SK-N-SH (cell line): Measurements from ENCODE around the gene SLC17A7. TPM values are rescaled to one million over a fixed set of nuclear protein-coding genes. Genes with fewer than 3 reads are reported as not detected.

ENCODE experiments used
- CTCF ChIA-PET: fragments of 300-600, 350-600 bp; formaldehyde crosslinking; extraction: SDS; loops from one replicate; lab custom pipeline; 2021; lab: Yijun Ruan, JAX
- POLR2A ChIA-PET: fragments of 350-600 bp; sonication (Branson Sonifier 250); formaldehyde crosslinking; extraction: SDS; loops from one replicate; lab custom pipeline; 2020; ENCODE audit warnings: antibody characterized with exemption, inconsistent platforms; lab: Yijun Ruan, JAX
- DNase-seq: peaks from one replicate; pipeline ENCODE4 v3.0.0; 2012
- H2AFZ ChIP-seq: fragments of 200-600 bp; sonication (generic); 2 replicates; pipeline ENCODE4 v1.8.1; 2016; ENCODE audit warnings: antibody characterized with exemption, mild to moderate bottlenecking, low read depth
- H3F3A ChIP-seq: fragments of 200-600 bp; sonication (generic); replicated peaks from 2 replicates; pipeline ENCODE3; 2016; ENCODE audit warnings: antibody characterized with exemption, mild to moderate bottlenecking; ENCODE audit not compliant: insufficient read depth
- H3K27ac ChIP-seq, 2 experiments: fragments of 200-500 bp in 1 of 2; fragments of 200-600 bp in 1 of 2; sonication (Bioruptor generic) in 1 of 2; sonication (generic), shearing (Covaris generic) in 1 of 2; 2 replicates each; pipeline versions ENCODE4 v1.5.1 to v1.6.1; 2014 to 2016; ENCODE audit warnings: low read depth in 2 of 2, inconsistent platforms in 1 of 2, low read length in 1 of 2, mild to moderate bottlenecking in 1 of 2, mixed read lengths in 1 of 2
- H3K27me3 ChIP-seq: fragments of 200-600 bp; sonication (generic), shearing (Covaris generic); 2 replicates; pipeline ENCODE4 v1.6.1; 2016; ENCODE audit warnings: mixed run types; ENCODE audit not compliant: insufficient read depth
- H3K36me3 ChIP-seq, 2 experiments: fragments of 200-500 bp in 1 of 2; fragments of 200-600 bp in 1 of 2; sonication (Bioruptor generic) in 1 of 2; sonication (generic) in 1 of 2; replicated peaks in 1 of 2; 2 replicates each; pipeline versions ENCODE3 to v1.5.1; 2014 to 2016; ENCODE audit warnings: low read length in 1 of 2, mild to moderate bottlenecking in 1 of 2; ENCODE audit not compliant: insufficient read depth in 2 of 2, control insufficient read depth in 1 of 2
- H3K4me1 ChIP-seq, 2 experiments: fragments of 200-500 bp in 1 of 2; fragments of 200-600 bp in 1 of 2; sonication (Bioruptor generic) in 1 of 2; sonication (generic), shearing (Covaris generic) in 1 of 2; 2 replicates each; pipeline versions ENCODE4 v1.5.1 to v1.6.1; 2014 to 2016; ENCODE audit warnings: low read depth in 1 of 2, low read length in 1 of 2, mixed run types in 1 of 2; ENCODE audit not compliant: insufficient read depth in 2 of 2, control insufficient read depth in 1 of 2
- H3K4me2 ChIP-seq: fragments of 200-600 bp; sonication (generic), shearing (Covaris generic); 2 replicates; pipeline ENCODE4 v1.6.1; 2017; ENCODE audit warnings: mixed run types
- H3K4me3 ChIP-seq, 2 experiments: fragments of 200-500 bp in 1 of 2; fragments of 200-600 bp in 1 of 2; sonication (Bioruptor generic) in 1 of 2; sonication (generic), shearing (Covaris generic) in 1 of 2; 2 replicates each; pipeline versions ENCODE4 v1.5.1 to v1.8.1; 2014 to 2016; ENCODE audit warnings: low read depth in 2 of 2, inconsistent platforms in 1 of 2, low read length in 1 of 2, mild to moderate bottlenecking in 1 of 2, mixed read lengths in 1 of 2, moderate library complexity in 1 of 2
- H3K79me2 ChIP-seq: fragments of 200-600 bp; sonication (generic); 2 replicates; pipeline ENCODE4 v1.8.1; 2017; ENCODE audit warnings: mild to moderate bottlenecking; ENCODE audit not compliant: insufficient read depth
- H3K9ac ChIP-seq: fragments of 200-600 bp; sonication (generic); 2 replicates; pipeline ENCODE4 v1.6.1; 2017; ENCODE audit warnings: mixed run types
- H3K9me2 ChIP-seq: fragments of 200-600 bp; sonication (generic); 2 replicates; pipeline ENCODE4 v1.6.1; 2017; ENCODE audit warnings: mixed run types
- H3K9me3 ChIP-seq: fragments of 200-600 bp; sonication (generic); 2 replicates; pipeline ENCODE4 v1.6.1; 2017; ENCODE audit warnings: mixed run types, mild to moderate bottlenecking, moderate library complexity
- H4K20me1 ChIP-seq: fragments of 200-600 bp; sonication (generic); 2 replicates; pipeline ENCODE4 v1.6.1; 2017; ENCODE audit warnings: mild to moderate bottlenecking, mixed run types; ENCODE audit not compliant: insufficient read depth
- CHD2 ChIP-seq: fragments of 150-350 bp; IDR thresholded peaks from 2 replicates; pipeline ENCODE4 v1.6.1; 2018; ENCODE audit warnings: low read length; ENCODE audit not compliant: partially characterized antibody
- EP300 ChIP-seq, 2 experiments: IDR thresholded peaks; 2 replicates each; pipeline versions ENCODE4 v1.4.0 to v1.6.1; 2012; ENCODE audit warnings: borderline replicate concordance in 1 of 2, low read depth in 1 of 2, low read length in 1 of 2
- EZH2phosphoT487 ChIP-seq: fragments of 200-600 bp; sonication (generic); IDR thresholded peaks from 2 replicates; pipeline ENCODE4 v1.6.1; 2017; ENCODE audit warnings: low read depth, mixed run types, mild to moderate bottlenecking, antibody characterized with exemption, moderate library complexity, borderline replicate concordance
- FOSL2 ChIP-seq: IDR thresholded peaks from 2 replicates; pipeline ENCODE4 v1.4.0; 2012; ENCODE audit warnings: low read depth, mild to moderate bottlenecking, moderate library complexity, borderline replicate concordance
- FOXJ3 ChIP-seq: sonication (generic); formaldehyde crosslinking; IDR thresholded peaks from 2 replicates; pipeline ENCODE4 v1.5.1; 2020; ENCODE audit warnings: mild to moderate bottlenecking, missing genetic modification reagents
- GATA2 ChIP-seq: sonication (generic); formaldehyde crosslinking; IDR thresholded peaks from 2 replicates; pipeline ENCODE4 v1.5.0; 2020; ENCODE audit warnings: mild to moderate bottlenecking, missing genetic modification reagents
- JUND ChIP-seq: IDR thresholded peaks from 2 replicates; pipeline ENCODE4 v1.4.0; 2012
- MEF2A ChIP-seq: IDR thresholded peaks from 2 replicates; pipeline ENCODE4 v1.4.0; 2012; ENCODE audit warnings: low read depth, borderline replicate concordance
- MXI1 ChIP-seq: IDR thresholded peaks from 2 replicates; pipeline ENCODE4 v1.6.1; 2012; ENCODE audit warnings: mild to moderate bottlenecking, low read depth, low read length, improper control_type of control experiment
- NFIC ChIP-seq: IDR thresholded peaks from 2 replicates; pipeline ENCODE4 v1.4.0; 2012; ENCODE audit warnings: borderline replicate concordance
- NRF1 ChIP-seq: IDR thresholded peaks from 2 replicates; pipeline ENCODE4 v1.6.1; 2012; ENCODE audit warnings: low read depth, mild to moderate bottlenecking, low read length
- POLR2AphosphoS5 ChIP-seq: IDR thresholded peaks from 2 replicates; pipeline ENCODE4 v1.6.1; 2012; ENCODE audit warnings: low read depth, low read length
- RAD21 ChIP-seq: IDR thresholded peaks from 2 replicates; pipeline ENCODE4 v1.6.1; 2012; ENCODE audit warnings: mild to moderate bottlenecking, low read length
- RCOR1 ChIP-seq: fragments of 150-350 bp; IDR thresholded peaks from 2 replicates; pipeline ENCODE4 v1.6.1; 2017; ENCODE audit warnings: antibody characterized with exemption, low read length
- RXRA ChIP-seq: IDR thresholded peaks from 2 replicates; pipeline ENCODE4 v1.4.0; 2012; ENCODE audit warnings: low read depth, mild to moderate bottlenecking, borderline replicate concordance
- SMC3 ChIP-seq: IDR thresholded peaks from 2 replicates; pipeline ENCODE4 v1.6.1; 2012; ENCODE audit warnings: low read depth, low read length, improper control_type of control experiment
- TEAD4 ChIP-seq: IDR thresholded peaks from 2 replicates; pipeline ENCODE4 v1.4.0; 2012; ENCODE audit warnings: mild to moderate bottlenecking, borderline replicate concordance; ENCODE audit not compliant: insufficient read depth
- YY1 ChIP-seq: IDR thresholded peaks from 2 replicates; pipeline ENCODE4 v1.4.0; 2012; ENCODE audit warnings: low read depth, mild to moderate bottlenecking
- WGBS: methylation state at CpG from one replicate; pipeline ENCODE4 v1.1.6; 2017; ENCODE audit warnings: low lambda C conversion rate; 5-methylcytosine and 5-hydroxymethylcytosine counted together
- polyA plus RNA-seq, 3 experiments: library from polyadenylated mRNA; depleted of rRNA; stranded (reverse); fragments of >200 nt; gene quantifications; 2 replicates each; pipeline ENCODE4 v1.2.3, GENCODE V29; 2012
- TF ChIP-seq, protein P1 (sequence below): IDR thresholded peaks from 2 replicates; pipeline ENCODE4; 2012
- TF ChIP-seq, protein P2 (sequence below): IDR thresholded peaks from 2 replicates; pipeline ENCODE4 v1.6.1; 2012; ENCODE audit warnings: mild to moderate bottlenecking, low read depth, low read length, moderate library complexity
- TF ChIP-seq, protein P3 (sequence below): fragments of 200-600 bp; sonication (generic); IDR thresholded peaks from 2 replicates; pipeline ENCODE4 v1.6.1; 2017; ENCODE audit warnings: antibody characterized with exemption, mild to moderate bottlenecking, moderate library complexity

SLC17A7 gene
- polyA plus RNA-seq, 1 of the 3 experiments (the other 2 are of a cell fraction): 0.59 TPM

DNA sequence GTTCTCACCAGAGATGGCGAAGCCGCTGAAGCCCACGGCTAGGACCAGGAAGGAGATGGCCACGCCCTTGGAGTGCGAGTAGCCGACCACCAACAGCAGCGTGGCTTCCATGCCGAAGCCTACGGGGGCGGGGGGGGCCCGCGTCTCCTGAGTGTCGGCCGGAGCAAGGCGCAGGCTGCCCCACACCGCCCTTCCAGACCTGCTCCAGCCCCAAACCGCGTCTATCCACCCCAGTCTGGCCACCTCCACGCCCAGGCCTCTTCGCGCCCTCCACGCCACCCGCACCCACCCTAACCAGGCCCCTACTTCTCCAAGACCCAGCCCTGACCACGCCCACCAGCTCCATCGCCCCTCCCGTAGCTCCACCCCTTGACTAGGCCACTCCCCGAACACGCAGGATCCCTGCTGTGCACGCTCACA, 10.0 kb downstream of the SLC17A7 start:
- no peak overlapping the region for H3K27ac ChIP-seq
- TF ChIP-seq EZH2phosphoT487 (no peak), FOSL2 (no peak), MXI1 (no peak), EP300 (IDR thresholded peaks at IDR 0.05; ENCODE audit: borderline replicate concordance in 1 of 2, low read depth in 1 of 2, low read length in 1 of 2) (no peak), POLR2AphosphoS5 (no peak)
- no peaks in the 10 kb centered on the region for H3K79me2 ChIP-seq
- no peaks in the 10 kb centered on the region for H3K9me2 ChIP-seq
- no peaks in the 10 kb centered on the region for H3K9me3 ChIP-seq
- WGBS: 37% methylated on average over 24 of the region's 29 CpGs
- no peak overlapping the region for H3K4me3 ChIP-seq
- ChIA-PET POLR2A (no interaction called here), CTCF (interaction anchor here (0.7 to 1.3 kb wide), 3 partner anchors 10 to 334 kb away, joined by 3 to 11 read pairs (median 3); no protein-coding TSS in a partner anchor)
- peaks cover 0 to 6% of the 10 kb centered on the region in 2 experiments; a peak in 1 of 4 replicates for H3K4me1 ChIP-seq
- H4K20me1 ChIP-seq: no peaks in the 10 kb centered on the region
- H3K9ac ChIP-seq: no peak overlapping the region
- H3K36me3 ChIP-seq: no peaks in the 10 kb centered on the region
- peaks cover 95% of the 10 kb centered on the region for H3K27me3 ChIP-seq
- peaks cover 9% of the 10 kb centered on the region for H3F3A ChIP-seq
- peak; percentile 80 for DNase-seq
- H3K4me2 ChIP-seq: no peak overlapping the region
- H2AFZ ChIP-seq: no peak overlapping the region

- H3K4me1 ChIP-seq: peaks cover 0 to 4% of the 10 kb centered on the region in 2 experiments; a peak in 1 of 4 replicates
- CTCF ChIA-PET: interaction anchor here (0.7 to 6.2 kb wide), 6 partner anchors 9 to 333 kb away, joined by 3 to 51 read pairs (median 9); no protein-coding TSS in a partner anchor
- H3K9me2 ChIP-seq: no peaks in the 10 kb centered on the region
- H3K9ac ChIP-seq: no peak overlapping the region
- peaks cover 96% of the 10 kb centered on the region for H3K27me3 ChIP-seq
- H2AFZ ChIP-seq: no peak overlapping the region
- DNase-seq: peak; percentile 68
- peaks cover 9% of the 10 kb centered on the region for H3F3A ChIP-seq
- no peak overlapping the region for H3K27ac ChIP-seq
- no peaks in the 10 kb centered on the region for H3K9me3 ChIP-seq
- H3K4me2 ChIP-seq: no peak overlapping the region
- H3K4me3 ChIP-seq: no peak overlapping the region
- 52% methylated on average over 22 of the region's 28 CpGs for WGBS
- POLR2A ChIA-PET: no interaction called here
- no peaks in the 10 kb centered on the region for H3K36me3 ChIP-seq
- H3K79me2 ChIP-seq: no peaks in the 10 kb centered on the region
- H4K20me1 ChIP-seq: no peaks in the 10 kb centered on the region
- TF ChIP-seq SMC3: peak; percentile 44
- peak; percentile 30; the same call in 1 of the 2 replicates for TF ChIP-seq RAD21
- TF ChIP-seq NRF1: no peak
- no peak for TF ChIP-seq MEF2A
- TF ChIP-seq, protein P1, sequence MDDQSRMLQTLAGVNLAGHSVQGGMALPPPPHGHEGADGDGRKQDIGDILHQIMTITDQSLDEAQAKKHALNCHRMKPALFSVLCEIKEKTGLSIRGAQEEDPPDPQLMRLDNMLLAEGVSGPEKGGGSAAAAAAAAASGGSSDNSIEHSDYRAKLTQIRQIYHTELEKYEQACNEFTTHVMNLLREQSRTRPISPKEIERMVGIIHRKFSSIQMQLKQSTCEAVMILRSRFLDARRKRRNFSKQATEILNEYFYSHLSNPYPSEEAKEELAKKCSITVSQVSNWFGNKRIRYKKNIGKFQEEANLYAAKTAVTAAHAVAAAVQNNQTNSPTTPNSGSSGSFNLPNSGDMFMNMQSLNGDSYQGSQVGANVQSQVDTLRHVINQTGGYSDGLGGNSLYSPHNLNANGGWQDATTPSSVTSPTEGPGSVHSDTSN: no peak
- TF ChIP-seq FOSL2: no peak
- TF ChIP-seq YY1: no peak
- TF ChIP-seq, protein P2, sequence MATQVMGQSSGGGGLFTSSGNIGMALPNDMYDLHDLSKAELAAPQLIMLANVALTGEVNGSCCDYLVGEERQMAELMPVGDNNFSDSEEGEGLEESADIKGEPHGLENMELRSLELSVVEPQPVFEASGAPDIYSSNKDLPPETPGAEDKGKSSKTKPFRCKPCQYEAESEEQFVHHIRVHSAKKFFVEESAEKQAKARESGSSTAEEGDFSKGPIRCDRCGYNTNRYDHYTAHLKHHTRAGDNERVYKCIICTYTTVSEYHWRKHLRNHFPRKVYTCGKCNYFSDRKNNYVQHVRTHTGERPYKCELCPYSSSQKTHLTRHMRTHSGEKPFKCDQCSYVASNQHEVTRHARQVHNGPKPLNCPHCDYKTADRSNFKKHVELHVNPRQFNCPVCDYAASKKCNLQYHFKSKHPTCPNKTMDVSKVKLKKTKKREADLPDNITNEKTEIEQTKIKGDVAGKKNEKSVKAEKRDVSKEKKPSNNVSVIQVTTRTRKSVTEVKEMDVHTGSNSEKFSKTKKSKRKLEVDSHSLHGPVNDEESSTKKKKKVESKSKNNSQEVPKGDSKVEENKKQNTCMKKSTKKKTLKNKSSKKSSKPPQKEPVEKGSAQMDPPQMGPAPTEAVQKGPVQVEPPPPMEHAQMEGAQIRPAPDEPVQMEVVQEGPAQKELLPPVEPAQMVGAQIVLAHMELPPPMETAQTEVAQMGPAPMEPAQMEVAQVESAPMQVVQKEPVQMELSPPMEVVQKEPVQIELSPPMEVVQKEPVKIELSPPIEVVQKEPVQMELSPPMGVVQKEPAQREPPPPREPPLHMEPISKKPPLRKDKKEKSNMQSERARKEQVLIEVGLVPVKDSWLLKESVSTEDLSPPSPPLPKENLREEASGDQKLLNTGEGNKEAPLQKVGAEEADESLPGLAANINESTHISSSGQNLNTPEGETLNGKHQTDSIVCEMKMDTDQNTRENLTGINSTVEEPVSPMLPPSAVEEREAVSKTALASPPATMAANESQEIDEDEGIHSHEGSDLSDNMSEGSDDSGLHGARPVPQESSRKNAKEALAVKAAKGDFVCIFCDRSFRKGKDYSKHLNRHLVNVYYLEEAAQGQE: no peak
- no peak for TF ChIP-seq RXRA
- TF ChIP-seq RCOR1: no peak
- TF ChIP-seq TEAD4: no peak
- no peak for TF ChIP-seq MXI1
- no peak for TF ChIP-seq GATA2
- TF ChIP-seq JUND: no peak
- TF ChIP-seq, protein P3, sequence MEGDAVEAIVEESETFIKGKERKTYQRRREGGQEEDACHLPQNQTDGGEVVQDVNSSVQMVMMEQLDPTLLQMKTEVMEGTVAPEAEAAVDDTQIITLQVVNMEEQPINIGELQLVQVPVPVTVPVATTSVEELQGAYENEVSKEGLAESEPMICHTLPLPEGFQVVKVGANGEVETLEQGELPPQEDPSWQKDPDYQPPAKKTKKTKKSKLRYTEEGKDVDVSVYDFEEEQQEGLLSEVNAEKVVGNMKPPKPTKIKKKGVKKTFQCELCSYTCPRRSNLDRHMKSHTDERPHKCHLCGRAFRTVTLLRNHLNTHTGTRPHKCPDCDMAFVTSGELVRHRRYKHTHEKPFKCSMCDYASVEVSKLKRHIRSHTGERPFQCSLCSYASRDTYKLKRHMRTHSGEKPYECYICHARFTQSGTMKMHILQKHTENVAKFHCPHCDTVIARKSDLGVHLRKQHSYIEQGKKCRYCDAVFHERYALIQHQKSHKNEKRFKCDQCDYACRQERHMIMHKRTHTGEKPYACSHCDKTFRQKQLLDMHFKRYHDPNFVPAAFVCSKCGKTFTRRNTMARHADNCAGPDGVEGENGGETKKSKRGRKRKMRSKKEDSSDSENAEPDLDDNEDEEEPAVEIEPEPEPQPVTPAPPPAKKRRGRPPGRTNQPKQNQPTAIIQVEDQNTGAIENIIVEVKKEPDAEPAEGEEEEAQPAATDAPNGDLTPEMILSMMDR: peak; percentile 54
- TF ChIP-seq FOXJ3 (CRISPR knock-in tag): no peak
- no peak for TF ChIP-seq EZH2phosphoT487
- no peak for TF ChIP-seq CHD2
- no peak for TF ChIP-seq NFIC
- TF ChIP-seq EP300 (IDR thresholded peaks at IDR 0.05; ENCODE audit: borderline replicate concordance in 1 of 2, low read depth in 1 of 2, low read length in 1 of 2): no peak
Observed at GRCh38 chr19:49430678-49431329, 10.5 kb downstream of the SLC17A7 start.
